HG03558 (cell line): ENCODE results near the gene FABP7.

ENCODE experiments used
- ATAC-seq: cut with Tn5 transposase; IDR thresholded peaks from one replicate; pipeline ENCODE4 v1.9.1; 2021; ENCODE audit warnings: moderate number of reproducible peaks; ENCODE audit not compliant: unreplicated experiment; ENCODE audit errors: extremely low read depth

Gene FABP7

DNA sequence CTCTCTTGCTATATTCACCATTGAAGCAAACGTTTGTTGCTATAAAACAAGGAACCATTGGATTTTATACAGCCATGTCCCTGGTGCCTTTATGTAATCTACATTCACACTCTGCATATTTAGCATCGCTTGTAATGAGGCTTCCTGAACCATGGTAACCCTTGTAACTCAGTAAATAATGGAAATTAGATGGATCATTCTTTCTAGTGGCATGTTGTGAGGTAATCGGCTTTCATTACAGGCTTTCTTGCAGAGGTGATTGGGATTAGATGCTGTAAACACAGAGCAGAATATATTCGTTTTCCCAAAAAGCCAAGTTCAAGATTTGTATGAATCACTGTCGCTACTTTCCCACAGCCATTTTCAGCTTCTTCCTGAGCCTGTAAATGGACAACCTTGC is 45.6 kb downstream of the FABP7 start:
- ATAC-seq: no peak

DNA sequence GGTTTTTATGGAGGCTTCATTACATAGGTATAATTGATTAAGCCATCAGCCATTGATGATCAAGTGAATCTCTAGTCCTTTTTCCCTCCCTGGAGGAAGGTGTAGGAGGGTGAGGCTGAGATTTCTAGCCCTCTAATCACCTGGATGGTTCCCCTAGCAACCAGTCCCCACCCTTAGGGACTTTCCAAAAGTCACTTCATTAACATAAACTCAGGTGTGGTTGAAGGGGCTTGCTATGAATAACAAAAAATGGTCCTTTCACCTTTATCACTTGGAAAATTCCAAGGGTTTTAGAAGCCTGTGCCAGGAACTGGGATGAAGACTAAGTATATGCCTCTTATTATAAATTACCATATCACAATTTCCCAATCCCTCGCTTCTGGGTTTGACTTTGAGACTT is 49.9 kb downstream of the FABP7 start:
- ATAC-seq: no peak

DNA sequence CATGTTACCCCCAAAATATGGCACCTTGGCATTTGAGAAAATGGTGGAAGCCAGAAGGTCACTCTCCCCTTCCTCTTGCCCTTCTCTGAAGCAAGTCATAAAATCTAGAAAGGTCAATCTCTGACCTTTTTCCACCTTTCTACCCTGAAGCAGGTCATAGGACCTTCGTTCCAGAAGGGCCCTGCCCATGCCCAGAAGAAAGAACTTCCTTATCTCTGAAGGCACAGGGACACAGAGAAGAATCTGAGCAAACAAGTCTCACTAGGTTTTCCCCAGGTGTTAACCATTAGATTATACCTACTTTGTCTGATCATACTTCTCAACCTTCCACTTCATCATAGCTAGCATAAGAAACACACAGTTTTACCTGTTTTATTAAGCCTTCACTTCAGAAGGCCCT is 52.0 kb downstream of the FABP7 start:
- ATAC-seq: no peak

DNA sequence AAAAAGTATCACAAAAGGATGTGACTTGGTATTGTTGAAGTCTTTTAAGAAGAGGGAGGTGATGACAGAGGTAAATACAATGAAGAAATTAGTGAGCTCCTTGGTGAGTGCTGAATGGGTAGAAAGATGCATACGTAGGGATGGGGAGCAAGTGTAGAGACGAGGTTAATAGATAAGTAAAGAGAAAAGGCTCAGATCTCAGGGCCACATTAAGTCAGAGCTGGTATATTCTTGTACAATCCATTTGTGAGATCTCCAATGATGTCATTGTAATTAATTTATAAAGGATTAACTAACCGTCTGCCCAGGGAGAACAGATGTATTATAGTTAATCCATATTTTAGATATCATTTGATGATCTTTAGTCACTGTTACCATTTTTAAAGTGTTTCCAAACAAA is 52.9 kb downstream of the FABP7 start:
- no peak for ATAC-seq

DNA sequence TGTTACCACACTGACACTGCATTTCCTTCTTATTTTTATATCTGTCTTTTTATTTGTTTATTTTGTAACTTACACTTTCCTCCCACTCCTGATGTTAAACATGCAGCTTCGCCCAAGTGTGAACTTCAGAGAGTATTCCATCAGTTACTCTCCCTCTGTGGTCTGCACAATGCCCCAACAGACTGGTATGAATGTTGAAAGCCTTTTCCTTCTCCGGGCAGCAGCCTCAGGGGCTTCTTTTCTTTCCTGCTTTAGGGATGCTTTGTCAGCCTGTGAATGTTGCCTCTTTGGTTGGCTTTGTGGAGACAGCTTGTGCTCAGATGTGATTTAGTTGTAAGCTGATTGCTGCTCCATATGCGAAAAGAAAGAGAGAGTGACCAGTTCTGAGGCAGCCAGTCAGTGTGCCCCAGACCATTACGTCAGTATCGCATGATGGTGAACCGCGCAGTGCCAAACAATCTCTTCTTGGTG is 53.5 kb downstream of the FABP7 start:
- no peak for ATAC-seq
